Inferior parietal cortex (tissue), 1 donor: Measurements from ENCODE around the gene PDE7B.
"Not testable (repeated sequence)": the region's sequence is repeated elsewhere in the genome, so short reads cannot be mapped to it uniquely, and the experiment has no call there.

Source experiments
- DNase-seq: peaks from one replicate; pipeline ENCODE4 v3.0.0-alpha.2; 2016; ENCODE audit errors: extremely low spot score

PDE7B gene

DNA sequence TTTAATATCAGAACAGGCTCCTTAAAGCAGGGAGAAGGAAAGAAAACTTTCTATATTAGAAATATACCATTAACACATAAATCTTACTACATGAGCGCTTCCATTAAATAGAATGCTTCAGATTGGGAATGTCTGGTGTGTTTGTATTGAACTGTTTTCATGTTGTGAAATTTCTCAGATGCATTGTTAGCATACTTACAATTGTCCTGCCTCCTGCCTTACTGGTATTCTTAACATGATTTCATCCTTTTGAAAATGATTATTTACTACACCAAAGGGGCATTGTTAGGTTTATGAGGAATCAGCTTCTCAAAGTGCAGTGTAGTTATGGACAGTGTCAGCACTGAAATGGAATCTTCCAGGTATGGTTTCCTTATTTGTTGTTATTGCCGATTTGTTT is 253.1 kb downstream of the PDE7B start:
- DNase-seq = no peak

DNA sequence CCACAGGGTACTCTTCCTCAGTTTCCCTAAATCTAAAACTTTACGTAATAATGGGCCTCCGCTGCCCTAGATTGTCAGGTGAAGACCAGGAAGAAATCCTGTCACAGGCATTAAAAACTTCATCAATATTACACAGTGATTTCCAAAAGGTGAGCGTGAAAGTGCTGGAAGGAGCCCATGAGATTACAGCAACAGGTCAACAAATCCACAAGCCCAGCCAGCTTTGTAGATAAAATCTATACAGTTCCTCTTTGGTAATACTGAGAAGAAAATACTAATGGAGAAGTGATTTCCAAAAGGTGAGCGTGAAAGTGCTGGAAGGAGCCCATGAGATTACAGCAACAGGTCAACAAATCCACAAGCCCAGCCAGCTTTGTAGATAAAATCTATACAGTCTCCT is 254.3 kb downstream of the PDE7B start:
- DNase-seq = not testable (repeated sequence)

DNA sequence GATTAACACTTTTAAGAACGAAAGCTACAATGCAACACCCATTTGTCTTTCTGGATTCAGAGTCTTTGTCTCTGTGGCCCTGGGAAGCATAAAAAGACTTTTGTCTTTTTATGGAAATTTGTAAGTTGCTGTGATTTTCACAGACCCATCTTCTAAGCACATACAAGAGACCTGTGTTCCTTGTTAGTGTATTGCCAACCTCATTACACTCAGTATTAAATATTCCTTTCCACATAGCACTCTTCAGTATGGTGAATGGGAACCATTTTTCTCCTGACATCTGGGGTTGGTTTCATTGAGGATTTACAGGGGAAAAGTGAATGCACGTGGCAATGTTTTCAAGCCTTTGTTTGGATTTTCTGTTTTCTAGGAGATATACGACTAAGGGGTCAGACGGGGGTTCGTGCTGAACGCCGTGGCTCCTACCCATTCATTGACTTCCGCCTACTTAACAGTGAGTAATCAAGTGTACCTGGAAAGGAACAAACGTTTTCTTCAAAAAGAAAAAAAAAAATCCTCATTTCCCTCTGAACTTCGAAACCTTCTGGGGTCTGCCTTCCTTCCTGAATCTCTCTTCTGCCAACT is 257.0 kb downstream of the PDE7B start:
- no peak for DNase-seq

GRCh38 chr6:136111831-136112230 is 260.3 kb downstream of the PDE7B start:
- DNase-seq = no peak

DNA sequence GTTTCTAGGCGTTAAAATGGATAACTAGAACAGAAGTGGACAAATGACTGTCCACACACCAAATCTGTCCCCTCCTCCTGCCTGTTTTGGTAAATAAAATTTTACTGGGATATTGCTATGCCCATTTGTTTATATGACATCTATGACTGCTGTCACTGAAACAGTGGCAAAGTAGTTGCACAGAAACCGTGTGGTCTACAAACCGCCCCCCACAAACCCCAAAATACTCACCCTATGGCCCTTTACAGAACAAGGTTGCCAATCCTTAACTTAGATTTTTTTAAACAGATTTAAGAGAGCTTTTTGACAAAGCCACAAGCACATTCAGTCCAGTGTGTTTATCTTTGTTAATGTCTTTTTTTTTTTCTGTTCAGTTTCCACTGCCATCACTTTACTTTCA is 260.8 kb downstream of the PDE7B start:
- no peak for DNase-seq

DNA sequence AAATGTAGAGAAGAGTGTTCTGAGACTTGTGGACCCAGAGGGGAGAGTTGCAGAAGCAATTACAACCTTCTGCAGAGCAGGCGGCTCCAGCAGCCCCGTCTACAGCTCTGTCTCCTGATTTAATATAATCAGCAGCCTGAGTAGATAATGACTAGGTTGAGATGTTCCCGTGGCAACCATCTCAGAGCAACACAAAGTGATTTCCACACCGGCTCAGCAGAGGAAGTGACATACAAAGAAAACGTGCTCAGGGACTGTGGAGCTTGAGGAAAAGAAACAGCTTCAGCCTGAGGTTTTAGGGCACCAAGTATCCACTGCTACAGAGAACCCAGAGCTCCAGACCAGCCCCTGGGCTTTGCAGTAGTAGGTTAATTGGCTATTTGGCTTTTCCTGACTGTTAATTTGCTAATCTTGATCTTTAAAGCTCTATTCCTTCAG is 262.3 kb downstream of the PDE7B start:
- no peak for DNase-seq

DNA sequence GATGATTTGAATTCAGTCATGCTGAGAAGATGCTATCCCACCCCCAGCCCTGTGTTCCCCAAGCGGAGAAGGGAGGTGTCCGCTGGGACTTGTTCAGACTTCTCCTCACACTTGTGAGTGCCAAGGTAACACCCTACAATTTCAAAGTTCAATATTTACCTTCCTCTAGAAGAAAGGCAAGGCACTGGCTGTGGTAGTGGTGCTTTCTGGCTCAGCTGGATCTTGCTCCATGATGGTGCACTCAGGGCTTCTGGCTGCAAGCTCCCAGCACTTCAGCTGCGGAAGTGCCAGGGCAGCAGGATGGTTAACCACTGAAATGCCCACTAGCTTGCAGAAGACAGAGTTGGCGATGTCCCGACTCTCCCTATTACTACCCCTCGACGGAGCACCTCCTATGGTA is 263.2 kb downstream of the PDE7B start:
- DNase-seq = no peak

DNA sequence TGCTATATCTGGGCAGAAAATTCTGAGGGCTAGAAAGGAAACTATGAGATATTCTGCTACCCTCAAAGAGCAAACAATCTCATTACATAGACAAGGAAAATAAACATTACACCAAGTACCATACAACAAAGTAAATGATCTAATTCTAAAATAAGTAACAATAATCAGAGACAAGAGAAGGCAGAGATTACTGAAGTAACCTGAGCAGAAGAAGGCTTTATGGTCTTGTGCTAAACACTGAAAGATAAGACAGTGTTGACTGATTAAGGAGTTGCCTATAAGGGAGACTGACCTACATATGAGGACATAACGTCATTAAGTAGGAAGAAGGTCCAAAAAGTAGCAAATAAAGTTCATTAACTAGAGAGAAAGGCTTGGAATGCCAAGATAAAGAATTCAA is 264.4 kb downstream of the PDE7B start:
- DNase-seq = no peak

GRCh38 chr6:136117081-136117480 is 265.6 kb downstream of the PDE7B start:
- no peak for DNase-seq

- no peak for DNase-seq
Observed at GRCh38 chr6:136118787-136119186, 267.3 kb downstream of the PDE7B start.

- DNase-seq = no peak
Observed at GRCh38 chr6:136123468-136123867, 272.0 kb downstream of the PDE7B start.

DNA sequence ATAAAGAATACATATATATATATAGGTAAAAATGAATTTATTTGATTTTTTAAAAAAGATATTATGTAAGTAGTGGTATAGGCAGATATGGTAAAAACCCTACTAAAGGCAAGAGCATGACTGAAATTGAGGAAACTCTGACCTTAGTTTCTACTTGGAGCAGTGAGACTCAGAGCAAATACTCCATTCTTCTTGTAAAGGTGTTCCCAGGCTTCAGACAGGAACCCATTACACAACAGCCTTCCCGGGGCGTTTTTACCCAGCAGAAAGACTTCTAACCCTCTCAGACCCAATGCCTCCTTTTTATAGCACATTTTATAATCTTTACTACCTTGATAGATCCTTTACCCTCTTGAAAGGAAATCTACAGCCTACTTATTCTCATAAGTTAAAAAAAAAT is 274.1 kb downstream of the PDE7B start:
- DNase-seq = no peak

GRCh38 chr6:136127873-136128272 is 276.4 kb downstream of the PDE7B start:
- no peak for DNase-seq

GRCh38 chr6:136129365-136129764 is 277.9 kb downstream of the PDE7B start:
- no peak for DNase-seq

- DNase-seq = no peak
Observed at GRCh38 chr6:136134268-136134667, 282.8 kb downstream of the PDE7B start.

GRCh38 chr6:136134751-136135150 is 283.2 kb downstream of the PDE7B start:
- DNase-seq = no peak

- DNase-seq = no peak
Observed at GRCh38 chr6:136136274-136136673, 284.8 kb downstream of the PDE7B start.

DNA sequence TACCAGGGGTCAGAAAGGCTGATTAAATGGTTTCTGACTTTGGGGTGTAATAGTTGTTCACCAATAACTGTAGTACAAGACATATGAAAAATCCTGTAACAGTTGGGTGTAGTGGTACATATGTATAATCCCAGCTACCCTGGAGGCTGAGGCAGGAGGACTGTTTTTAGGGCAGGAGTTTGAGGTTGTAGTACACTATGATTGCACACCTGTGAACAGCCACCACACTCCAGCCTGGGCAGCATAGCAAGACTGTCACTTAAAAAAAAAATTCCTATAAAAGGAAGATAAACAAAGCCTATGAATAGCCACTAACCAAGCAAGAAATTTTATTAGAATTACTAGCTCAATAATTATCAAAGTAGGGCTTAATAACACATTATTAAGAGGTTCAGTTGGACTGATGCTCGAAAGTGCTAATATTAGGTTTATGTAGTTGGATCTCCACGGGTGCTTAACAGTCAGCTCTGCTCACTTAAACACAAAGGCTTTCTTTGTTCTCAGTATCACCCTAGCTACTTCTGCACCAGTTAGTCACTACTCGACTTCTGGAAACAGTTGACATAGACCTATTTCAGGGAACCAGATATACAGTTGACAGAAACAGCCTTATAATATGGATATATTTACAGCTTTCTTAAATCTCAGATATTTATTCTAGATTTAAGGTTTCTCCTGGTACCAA is 285.6 kb downstream of the PDE7B start:
- no peak for DNase-seq

DNA sequence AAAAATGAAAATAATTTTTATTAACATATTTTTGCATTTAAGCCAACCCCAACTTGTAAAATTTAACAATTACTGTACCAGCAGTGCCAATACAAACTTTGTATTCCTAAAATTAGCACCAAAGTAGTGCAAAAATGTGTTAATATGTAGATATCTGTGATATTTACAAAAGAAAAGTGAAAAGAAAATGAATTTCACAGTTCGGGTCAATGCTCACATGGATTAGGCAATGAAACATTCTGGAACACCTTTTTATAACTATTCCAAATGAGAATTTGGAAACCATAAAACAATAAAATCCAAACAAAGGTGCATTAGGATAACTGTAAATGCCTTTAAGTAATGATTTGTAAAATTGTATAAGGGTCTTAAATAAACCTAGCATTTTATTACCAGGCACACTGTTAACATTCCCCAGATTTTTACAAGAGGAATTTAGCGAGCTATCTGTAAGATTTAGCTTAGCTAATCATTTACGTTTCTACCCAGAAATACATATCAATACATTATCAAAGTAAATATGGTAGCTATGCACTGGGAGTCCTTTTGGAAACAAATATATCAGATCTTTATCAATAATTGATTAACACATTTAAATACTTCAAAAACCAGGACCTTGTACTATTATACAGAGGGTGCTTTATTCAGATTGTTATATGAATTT is 286.4 kb downstream of the PDE7B start:
- no peak for DNase-seq

DNA sequence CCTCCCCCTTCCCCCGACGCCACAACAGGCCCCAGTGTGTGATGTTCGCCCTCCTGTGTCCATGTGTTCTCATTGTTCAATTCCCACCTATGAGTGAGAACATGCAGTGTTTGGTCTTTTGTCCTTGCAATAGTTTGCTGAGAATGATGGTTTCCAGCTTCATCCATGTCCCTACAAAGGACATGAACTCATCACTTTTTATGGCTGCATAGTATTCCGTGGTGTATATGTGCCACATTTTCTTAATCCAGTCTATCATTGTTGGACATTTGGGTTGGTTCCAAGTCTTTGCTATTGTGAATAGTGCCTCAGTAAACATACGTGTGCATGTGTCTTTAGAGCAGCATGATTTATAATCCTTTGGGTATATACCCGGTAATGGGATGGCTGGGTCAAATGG is 287.6 kb downstream of the PDE7B start:
- not testable (repeated sequence) for DNase-seq

DNA sequence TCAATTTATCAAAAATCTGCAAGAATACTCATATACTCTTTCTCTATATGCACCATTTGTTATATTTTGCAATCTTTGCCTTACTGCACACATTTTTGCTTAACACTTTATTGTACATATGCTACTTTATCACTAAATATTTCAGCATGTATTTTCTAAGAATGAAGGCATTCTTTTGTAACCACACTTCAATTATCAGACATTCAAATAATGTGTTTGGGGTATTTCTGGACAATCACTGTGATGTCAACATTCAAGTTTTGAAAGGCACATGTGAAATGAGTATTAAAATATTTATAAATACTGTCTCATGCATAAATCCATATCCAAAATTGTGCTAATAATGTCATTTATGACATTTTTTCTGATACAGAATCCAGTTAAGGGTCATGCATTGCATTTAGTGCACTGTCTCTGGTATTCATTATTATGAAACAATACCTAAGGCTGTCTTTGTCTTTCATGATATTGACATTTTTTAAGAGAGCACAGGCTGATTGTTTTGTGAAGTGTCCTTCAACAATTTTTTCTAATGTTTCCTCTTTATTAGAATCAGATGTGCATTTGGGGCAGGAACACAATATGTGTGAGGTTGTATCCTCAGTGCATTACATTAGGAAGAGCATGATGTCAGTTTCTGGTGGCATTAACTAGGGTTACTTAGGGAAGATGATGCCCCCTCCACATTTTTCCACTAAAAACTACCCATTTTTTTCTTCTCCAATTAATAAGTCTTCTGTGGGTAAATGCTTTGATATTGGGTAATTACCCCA is 292.9 kb downstream of the PDE7B start:
- no peak for DNase-seq

DNA sequence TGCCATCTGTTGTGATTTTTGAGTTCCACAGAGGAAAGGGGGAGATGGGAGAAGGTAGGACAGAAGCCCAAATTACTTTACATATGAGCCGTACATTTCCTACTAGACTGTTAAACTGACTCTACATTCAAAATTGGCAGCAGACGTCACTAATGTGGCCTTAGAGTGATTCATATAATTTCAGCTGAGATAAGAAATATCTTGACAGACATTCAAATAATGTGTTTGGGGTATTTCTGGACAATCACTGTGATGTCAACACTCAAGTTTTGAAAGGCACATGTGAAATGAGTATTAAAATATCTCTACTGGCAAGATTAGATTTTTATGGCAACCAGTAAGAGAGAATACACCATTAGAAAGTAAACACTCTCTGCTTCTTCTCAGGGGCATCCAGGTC is 294.6 kb downstream of the PDE7B start:
- DNase-seq = no peak

GRCh38 chr6:136147342-136147741 is 295.8 kb downstream of the PDE7B start:
- no peak for DNase-seq
